ENCODE results near the gene RPRD1A.
A peak's percentile ranks its signal among the peaks of the same experiment; 100 is the strongest.

RPRD1A gene

GRCh38 chr18:35964319-35964718, 103.0 kb downstream of the RPRD1A start:
- no peak for DNase-seq

DNA sequence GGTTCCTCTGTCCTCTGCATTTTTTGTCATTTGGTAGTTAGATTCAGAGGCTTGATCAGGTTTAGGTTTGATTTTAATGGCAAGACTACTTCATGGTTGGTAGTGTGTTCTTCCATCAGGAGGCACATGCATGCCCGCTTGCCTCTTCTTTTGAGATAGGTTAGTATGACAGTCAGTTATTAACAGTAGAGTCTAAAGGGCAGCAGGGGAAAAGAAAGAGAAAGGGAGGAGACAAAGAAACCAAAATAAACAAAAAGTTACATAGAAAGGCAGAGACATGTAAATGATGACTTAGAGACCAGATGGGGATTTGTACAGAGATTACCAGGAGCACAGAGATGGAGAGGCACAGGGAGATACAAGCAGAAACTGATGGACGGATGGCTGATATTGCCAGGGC, 105.0 kb downstream of the RPRD1A start:
- no peak for DNase-seq

DNA sequence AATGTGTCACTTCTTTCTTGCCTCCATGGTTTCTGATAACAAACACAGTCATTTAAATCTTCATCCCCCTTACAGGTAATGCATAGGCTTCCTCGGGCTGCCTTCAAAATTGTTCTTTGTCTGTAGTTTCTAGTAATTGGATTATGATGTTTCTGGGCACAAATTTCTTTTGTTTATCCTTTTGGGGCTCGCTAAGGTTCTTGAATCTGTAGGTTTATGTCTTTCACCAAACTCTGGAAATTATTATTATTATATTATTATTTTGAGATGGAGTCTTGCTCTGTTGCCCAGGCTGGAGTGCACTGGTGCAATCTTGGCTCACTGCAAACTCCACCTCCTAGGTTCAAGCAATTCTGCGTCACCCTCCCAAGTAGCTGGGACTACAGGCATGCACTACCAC, 111.1 kb downstream of the RPRD1A start:
- DNase-seq: no peak

DNA sequence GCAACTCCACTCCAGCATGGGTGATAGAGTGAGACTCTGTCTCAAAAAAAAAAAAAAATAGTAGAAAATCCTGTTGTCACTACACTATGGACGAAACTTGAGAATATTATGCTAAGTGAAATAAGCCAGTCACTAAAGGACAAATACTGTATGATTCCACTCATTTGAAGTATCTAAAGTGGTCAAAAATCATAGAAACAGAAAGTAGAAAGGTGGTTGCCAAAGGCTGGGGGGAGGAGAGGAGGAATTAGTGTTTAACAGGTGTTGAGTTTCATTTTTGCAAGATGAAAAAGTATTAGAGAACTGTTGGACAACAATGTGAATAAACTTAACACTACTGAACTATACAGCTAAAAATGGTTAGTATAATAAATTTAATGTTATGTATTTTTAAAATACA, 113.7 kb downstream of the RPRD1A start:
- no peak for DNase-seq

DNA sequence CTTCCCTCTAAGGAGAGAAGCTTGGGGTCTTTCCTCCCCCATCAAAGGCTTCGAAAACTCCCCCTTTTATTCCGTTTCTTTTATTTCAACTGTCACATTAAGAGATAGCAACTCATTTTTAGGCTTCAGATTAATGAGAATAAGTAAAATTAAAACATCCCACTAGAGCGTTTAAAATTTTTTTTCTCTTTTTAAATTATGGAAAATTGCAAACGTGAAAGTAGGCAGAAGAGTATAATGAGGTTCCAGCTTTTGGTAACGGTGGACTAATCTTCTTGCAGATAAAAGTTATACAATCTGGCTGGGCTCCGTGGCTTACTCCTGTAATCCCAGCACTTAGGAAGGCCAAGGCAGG, 116.8 kb downstream of the RPRD1A start:
- no peak for DNase-seq

- DNase-seq: peak; percentile 57
These were observed 117.3 kb downstream of the RPRD1A start for GRCh38 chr18:35949903-35950627.

GRCh38 chr18:35949090-35949489, 118.3 kb downstream of the RPRD1A start:
- DNase-seq: no peak

GRCh38 chr18:35948080-35948479, 119.3 kb downstream of the RPRD1A start:
- DNase-seq: no peak

DNA sequence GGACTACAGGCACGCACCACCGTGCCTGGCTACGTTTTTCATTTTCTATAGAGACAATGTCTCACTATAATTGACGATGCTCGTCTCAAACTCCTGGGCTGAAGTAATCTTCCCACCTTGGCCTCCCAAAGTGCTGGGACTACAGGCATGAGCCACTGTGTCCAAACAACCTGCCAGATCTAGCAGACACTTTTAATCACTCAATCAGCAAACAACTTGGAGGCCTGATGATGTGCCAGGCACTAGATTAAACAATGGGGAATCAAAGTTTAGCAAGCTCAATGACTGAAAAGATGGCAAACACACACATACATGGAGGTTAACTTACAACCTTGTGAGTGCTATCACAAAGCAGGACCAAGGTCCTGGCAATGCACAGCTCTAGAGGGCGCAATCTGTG, 124.7 kb downstream of the RPRD1A start:
- no peak for DNase-seq

DNA sequence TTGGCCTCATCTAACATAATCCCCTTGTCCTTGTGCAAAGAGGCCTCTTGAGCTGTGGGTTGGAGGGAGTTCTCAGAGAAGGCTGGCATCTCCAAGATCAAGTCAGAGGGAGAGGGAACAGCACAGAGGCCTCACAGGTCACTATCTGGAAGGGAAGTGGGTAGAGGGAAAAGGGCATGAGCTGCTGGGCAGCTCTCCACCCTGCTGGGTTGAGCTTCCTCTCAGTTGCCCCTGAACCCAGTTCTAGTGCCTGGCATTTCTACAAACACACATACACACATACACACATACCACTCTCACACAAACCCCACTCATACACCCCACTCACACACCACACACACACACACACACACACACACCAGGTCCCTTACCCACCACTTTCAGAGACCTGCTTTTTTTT, 125.2 kb downstream of the RPRD1A start:
- DNase-seq: no peak

- no peak for DNase-seq
These were observed 126.1 kb downstream of the RPRD1A start for GRCh38 chr18:35941299-35941698.
